GM19395 (cell line): ENCODE measurements around the gene UNC5C.
"Not testable (repeated sequence)": the region's sequence is repeated elsewhere in the genome, so short reads cannot be mapped to it uniquely, and the experiment has no call there.

Source experiments
- ATAC-seq: cut with Tn5 transposase; IDR thresholded peaks from one replicate; pipeline ENCODE4 v1.9.1; 2021; ENCODE audit warnings: mild to moderate bottlenecking, moderate library complexity; ENCODE audit not compliant: unreplicated experiment

Gene UNC5C

GRCh38 chr4:95155759-95156451 lies 392.9 kb downstream of the UNC5C start:
- ATAC-seq, result peak; percentile 80

- no peak for ATAC-seq
These were observed 395.6 kb downstream of the UNC5C start for GRCh38 chr4:95153182-95153581.

GRCh38 chr4:95151255-95151654 lies 397.5 kb downstream of the UNC5C start:
- ATAC-seq, result no peak

- no peak for ATAC-seq
These were observed 405.8 kb downstream of the UNC5C start for GRCh38 chr4:95142932-95143331.

- ATAC-seq, result no peak
These were observed 407.4 kb downstream of the UNC5C start for GRCh38 chr4:95141361-95141760.

GRCh38 chr4:95139424-95139823 lies 409.3 kb downstream of the UNC5C start:
- ATAC-seq, result not testable (repeated sequence)

GRCh38 chr4:95134016-95134415 lies 414.8 kb downstream of the UNC5C start:
- not testable (repeated sequence) for ATAC-seq

- ATAC-seq, result no peak
These were observed 418.9 kb downstream of the UNC5C start for GRCh38 chr4:95129821-95130311.

GRCh38 chr4:95129031-95129430 lies 419.7 kb downstream of the UNC5C start:
- ATAC-seq, result no peak

GRCh38 chr4:95124906-95125504 lies 423.8 kb downstream of the UNC5C start:
- ATAC-seq, result no peak

GRCh38 chr4:95122001-95122400 lies 426.8 kb downstream of the UNC5C start:
- no peak for ATAC-seq

GRCh38 chr4:95120456-95120855 lies 428.3 kb downstream of the UNC5C start:
- no peak for ATAC-seq

- no peak for ATAC-seq
These were observed 430.3 kb downstream of the UNC5C start for GRCh38 chr4:95118497-95118896.

GRCh38 chr4:95114521-95114920 lies 434.3 kb downstream of the UNC5C start:
- ATAC-seq, result no peak
